AG04450 (cell line): ENCODE results near the gene ANKRD55. TPM values are rescaled to one million over a fixed set of nuclear protein-coding genes. Genes with fewer than 3 reads are reported as not detected.
"Not testable (repeated sequence)": the region's sequence is repeated elsewhere in the genome, so short reads cannot be mapped to it uniquely, and the experiment has no call there.

Experiments used
- CTCF ChIA-PET: fragments of 300-600, 350-600 bp; formaldehyde crosslinking; extraction: SDS; loops from one replicate; lab custom pipeline; 2022; ENCODE audit warnings: antibody characterized with exemption, inconsistent platforms; lab: Charles Lee
- POLR2A ChIA-PET: fragments of 350-600 bp; formaldehyde crosslinking; extraction: SDS; loops from one replicate; lab custom pipeline; 2021; ENCODE audit warnings: antibody characterized with exemption, inconsistent platforms; lab: Yijun Ruan, JAX
- DNase-seq: peaks from one replicate; pipeline ENCODE4 v3.0.0-alpha.2; 2011; ENCODE audit warnings: low read depth, low spot score
- H3K27ac ChIP-seq: one replicate; pipeline ENCODE4 v1.5.1; 2012; ENCODE audit warnings: low read depth, low read length, control low read depth
- H3K27me3 ChIP-seq: one replicate; pipeline ENCODE4 v1.6.0; 2012; ENCODE audit warnings: low read length; ENCODE audit not compliant: control insufficient read depth, insufficient read depth
- H3K4me3 ChIP-seq: 2 replicates; pipeline ENCODE4 v1.5.1; 2011; ENCODE audit warnings: mild to moderate bottlenecking, low read depth, low read length, control low read depth
- H3K9me3 ChIP-seq: 2 replicates; pipeline ENCODE4 v1.5.1; 2012; ENCODE audit warnings: low read length; ENCODE audit not compliant: control insufficient read depth, insufficient read depth
- polyA plus RNA-seq: library from polyadenylated mRNA; depleted of rRNA; stranded (reverse); fragments of >200 nt; gene quantifications from 2 replicates; pipeline ENCODE4 v1.2.3, GENCODE V29; 2011
- TF ChIP-seq, protein P1 (sequence below): IDR thresholded peaks from 2 replicates; pipeline ENCODE4 v1.5.1; 2011; ENCODE audit warnings: low read depth, low read length, control low read depth, inconsistent platforms

Gene ANKRD55
- polyA plus RNA-seq, 1 experiment = not detected

- H3K4me3 ChIP-seq = no peak overlapping the region
- ChIA-PET POLR2A (no interaction called here), CTCF (no interaction called here)
- H3K9me3 ChIP-seq = no peaks in the 10 kb centered on the region
- TF ChIP-seq, protein P1, sequence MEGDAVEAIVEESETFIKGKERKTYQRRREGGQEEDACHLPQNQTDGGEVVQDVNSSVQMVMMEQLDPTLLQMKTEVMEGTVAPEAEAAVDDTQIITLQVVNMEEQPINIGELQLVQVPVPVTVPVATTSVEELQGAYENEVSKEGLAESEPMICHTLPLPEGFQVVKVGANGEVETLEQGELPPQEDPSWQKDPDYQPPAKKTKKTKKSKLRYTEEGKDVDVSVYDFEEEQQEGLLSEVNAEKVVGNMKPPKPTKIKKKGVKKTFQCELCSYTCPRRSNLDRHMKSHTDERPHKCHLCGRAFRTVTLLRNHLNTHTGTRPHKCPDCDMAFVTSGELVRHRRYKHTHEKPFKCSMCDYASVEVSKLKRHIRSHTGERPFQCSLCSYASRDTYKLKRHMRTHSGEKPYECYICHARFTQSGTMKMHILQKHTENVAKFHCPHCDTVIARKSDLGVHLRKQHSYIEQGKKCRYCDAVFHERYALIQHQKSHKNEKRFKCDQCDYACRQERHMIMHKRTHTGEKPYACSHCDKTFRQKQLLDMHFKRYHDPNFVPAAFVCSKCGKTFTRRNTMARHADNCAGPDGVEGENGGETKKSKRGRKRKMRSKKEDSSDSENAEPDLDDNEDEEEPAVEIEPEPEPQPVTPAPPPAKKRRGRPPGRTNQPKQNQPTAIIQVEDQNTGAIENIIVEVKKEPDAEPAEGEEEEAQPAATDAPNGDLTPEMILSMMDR = no peak
- DNase-seq = no peak
- H3K27me3 ChIP-seq = no peaks in the 10 kb centered on the region
- no peak overlapping the region for H3K27ac ChIP-seq
Observed at GRCh38 chr5:56152437-56152836, 80.7 kb downstream of the ANKRD55 start.

- POLR2A ChIA-PET, DNase-seq, CTCF ChIA-PET, H3K27ac ChIP-seq, H3K27me3 ChIP-seq, H3K9me3 ChIP-seq, H3K4me3 ChIP-seq: not testable (repeated sequence)
Observed at GRCh38 chr5:56150756-56151155, 82.4 kb downstream of the ANKRD55 start.

- no peaks in the 10 kb centered on the region for H3K9me3 ChIP-seq
- ChIA-PET POLR2A (interaction anchor here (0.7 kb wide), 1 partner anchor 59 kb away, joined by 4 read pairs; no protein-coding TSS in a partner anchor), CTCF (no interaction called here)
- H3K4me3 ChIP-seq = no peak overlapping the region
- DNase-seq = no peak
- H3K27me3 ChIP-seq = no peaks in the 10 kb centered on the region
- TF ChIP-seq, protein P1 = no peak
- no peak overlapping the region for H3K27ac ChIP-seq
Observed at GRCh38 chr5:56148453-56148971, 84.6 kb downstream of the ANKRD55 start.

- no peak for DNase-seq
- H3K4me3 ChIP-seq = no peak overlapping the region
- no peak overlapping the region for H3K27ac ChIP-seq
- TF ChIP-seq, protein P1 = no peak
- no peaks in the 10 kb centered on the region for H3K27me3 ChIP-seq
- ChIA-PET CTCF (interaction anchor here (0.7 to 1.2 kb wide), 3 partner anchors 13 to 719 kb away, joined by 3 to 4 read pairs (median 4); no protein-coding TSS in a partner anchor), POLR2A (interaction anchor here (0.7 kb wide), 1 partner anchor 60 kb away, joined by 4 read pairs; no protein-coding TSS in a partner anchor)
- H3K9me3 ChIP-seq = no peaks in the 10 kb centered on the region
Observed at GRCh38 chr5:56147659-56148230, 85.4 kb downstream of the ANKRD55 start.

GRCh38 chr5:56147106-56147505 lies 86.0 kb downstream of the ANKRD55 start:
- CTCF ChIA-PET = interaction anchor here (0.6 to 1.2 kb wide), 3 partner anchors 12 to 822 kb away, joined by 3 to 4 read pairs (median 3); no protein-coding TSS in a partner anchor
- POLR2A ChIA-PET = no interaction called here
- Histone ChIP-seq H3K27me3 (no peaks in the 10 kb centered on the region), H3K27ac (no peak overlapping the region), H3K4me3 (no peak overlapping the region), H3K9me3 (no peaks in the 10 kb centered on the region)
- no peak for DNase-seq
- TF ChIP-seq, protein P1 = no peak
